Testis (tissue), 3 donors: ENCODE data around the gene CNKSR3. TPM values are rescaled to one million over a fixed set of nuclear protein-coding genes. Genes with fewer than 3 reads are reported as not detected.

ENCODE experiments used
- DNase-seq: peaks from one replicate; pipeline ENCODE4 v3.0.0-alpha.2; 2019
- H3K27ac ChIP-seq, 2 donors: fragments of 200-600 bp; sonication (generic); one replicate each; pipeline ENCODE4 v1.5.1; 2019
- H3K27me3 ChIP-seq: fragments of 200-600 bp; sonication (generic); one replicate; pipeline ENCODE4 v1.5.1; 2019
- H3K36me3 ChIP-seq: fragments of 200-600 bp; sonication (generic); one replicate; pipeline ENCODE4 v1.5.1; 2017; ENCODE audit warnings: low read depth; ENCODE audit errors: missing control alignments
- H3K4me1 ChIP-seq: fragments of 200-600 bp; sonication (generic); one replicate; pipeline ENCODE4 v1.5.1; 2019
- H3K4me3 ChIP-seq, 2 donors: fragments of 200-600 bp; sonication (generic); one replicate each; pipeline ENCODE4 v1.5.1; 2017 to 2019
- H3K9me3 ChIP-seq: fragments of 200-600 bp; sonication (generic); one replicate; pipeline ENCODE4 v1.5.1; 2017
- POLR2A ChIP-seq: fragments of 450-650 bp; IDR thresholded peaks from one replicate; pipeline ENCODE4 v1.6.1; 2017; ENCODE audit warnings: antibody characterized with exemption, mild to moderate bottlenecking, moderate library complexity
- WGBS, 2 donors: methylation state at CpG; one replicate each; pipeline ENCODE4 v1.1.5; 2018; 5-methylcytosine and 5-hydroxymethylcytosine counted together
- intact Hi-C: fragments of 100-400 bp; cut with DNase I; formaldehyde crosslinking; loops from one replicate; pipeline ENCODE4 v1.15.1; 2023; ENCODE audit warnings: low total_unique reads
- polyA plus RNA-seq: library from polyadenylated mRNA; stranded (reverse); fragments of 350-450 nt; fragmentation: Illumina TruSeq; extraction: RNeasy Lipid Tissue Mini Kit (QIAGEN cat#74804); gene quantifications from one replicate; pipeline ENCODE4 v1.2.3, GENCODE V29; 2014; ENCODE audit warnings: low read depth, low replicate concordance; ENCODE audit not compliant: insufficient read depth
- total RNA-seq, 2 donors: library from RNA; depleted of rRNA; stranded (reverse); fragments of >200 nt; gene quantifications; one replicate each; pipeline ENCODE4 v1.2.3, GENCODE V29; 2016
- TF ChIP-seq, protein P1 (sequence below), 3 experiments: fragments of 450-650 bp in 2 of 3; fragments of 200-600 bp in 1 of 3; sonication (generic) in 1 of 3; IDR thresholded peaks; one replicate each; pipeline ENCODE4 v1.5.1; 2016 to 2019; ENCODE audit warnings: antibody characterized with exemption in 3 of 3, mild to moderate bottlenecking in 2 of 3, moderate library complexity in 1 of 3

The CNKSR3 gene
- total and polyA plus RNA-seq, 3 donors from 2014 or later, result 26.0 to 28.7 (median 26.0) TPM

DNA sequence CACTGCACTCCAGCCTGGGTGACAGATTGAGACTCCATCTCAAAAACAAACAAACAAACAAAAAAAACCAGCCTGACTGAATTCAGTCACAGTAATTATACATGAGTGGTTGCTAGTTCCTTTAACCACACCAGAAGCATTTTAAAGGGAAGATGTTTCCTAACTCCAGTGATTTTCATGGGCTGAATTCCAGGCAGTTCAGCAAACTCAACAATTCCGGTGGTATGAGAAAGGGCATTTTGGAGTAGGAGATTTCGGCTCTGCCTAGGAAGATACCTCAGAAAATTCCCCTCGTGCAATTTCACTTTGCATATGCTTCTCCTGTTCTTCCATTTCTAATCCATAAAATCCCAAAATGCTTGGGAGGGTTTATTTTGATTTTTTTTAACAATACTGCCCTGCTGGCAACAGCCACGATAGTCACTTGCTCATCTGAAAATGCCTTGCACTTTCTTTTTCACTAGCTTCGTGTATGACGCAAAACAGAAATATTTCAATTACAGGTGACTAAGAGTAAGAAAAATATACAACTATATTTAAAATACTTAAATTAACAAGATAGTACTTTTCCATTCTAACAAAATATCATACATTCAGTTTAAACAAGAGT lies 105.6 kb downstream of the CNKSR3 start:
- Histone ChIP-seq H3K4me1 (peaks cover 3% of the 10 kb centered on the region), H3K4me3 (no peak overlapping the region), H3K36me3 (no peaks in the 10 kb centered on the region), H3K27me3 (no peaks in the 10 kb centered on the region), H3K9me3 (no peaks in the 10 kb centered on the region), H3K27ac (no peak overlapping the region)
- intact Hi-C loops, result no loop called here
- no peak for DNase-seq
- WGBS, 2 donors, result 76 to 85% methylated on average over 6 of the region's 6 CpGs
- TF ChIP-seq, protein P1, sequence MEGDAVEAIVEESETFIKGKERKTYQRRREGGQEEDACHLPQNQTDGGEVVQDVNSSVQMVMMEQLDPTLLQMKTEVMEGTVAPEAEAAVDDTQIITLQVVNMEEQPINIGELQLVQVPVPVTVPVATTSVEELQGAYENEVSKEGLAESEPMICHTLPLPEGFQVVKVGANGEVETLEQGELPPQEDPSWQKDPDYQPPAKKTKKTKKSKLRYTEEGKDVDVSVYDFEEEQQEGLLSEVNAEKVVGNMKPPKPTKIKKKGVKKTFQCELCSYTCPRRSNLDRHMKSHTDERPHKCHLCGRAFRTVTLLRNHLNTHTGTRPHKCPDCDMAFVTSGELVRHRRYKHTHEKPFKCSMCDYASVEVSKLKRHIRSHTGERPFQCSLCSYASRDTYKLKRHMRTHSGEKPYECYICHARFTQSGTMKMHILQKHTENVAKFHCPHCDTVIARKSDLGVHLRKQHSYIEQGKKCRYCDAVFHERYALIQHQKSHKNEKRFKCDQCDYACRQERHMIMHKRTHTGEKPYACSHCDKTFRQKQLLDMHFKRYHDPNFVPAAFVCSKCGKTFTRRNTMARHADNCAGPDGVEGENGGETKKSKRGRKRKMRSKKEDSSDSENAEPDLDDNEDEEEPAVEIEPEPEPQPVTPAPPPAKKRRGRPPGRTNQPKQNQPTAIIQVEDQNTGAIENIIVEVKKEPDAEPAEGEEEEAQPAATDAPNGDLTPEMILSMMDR (IDR thresholded peaks at IDR 0.05), result no peak
- no peak for TF ChIP-seq POLR2A

DNA sequence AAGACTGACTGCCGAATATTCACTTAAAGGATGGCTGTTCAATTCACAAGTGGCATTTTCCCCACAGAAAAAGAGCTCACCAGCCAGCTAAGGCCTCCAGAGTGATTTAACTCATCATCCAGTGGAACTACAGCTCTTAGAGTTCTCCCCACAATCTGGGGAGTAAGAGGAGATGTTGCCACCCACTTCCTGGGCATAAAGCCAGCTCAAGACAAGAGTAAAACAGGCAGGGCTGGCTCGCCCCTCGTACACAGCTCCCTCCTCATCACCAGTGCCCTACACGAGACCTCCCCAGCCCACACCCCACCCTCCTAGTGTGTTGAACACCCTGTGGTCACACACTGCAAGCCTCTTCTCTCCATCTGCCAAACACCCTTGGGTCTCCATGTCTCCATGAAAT lies 106.7 kb downstream of the CNKSR3 start:
- Histone ChIP-seq H3K27ac (no peak overlapping the region), H3K4me3 (no peak overlapping the region), H3K27me3 (no peaks in the 10 kb centered on the region), H3K9me3 (no peaks in the 10 kb centered on the region), H3K36me3 (no peaks in the 10 kb centered on the region), H3K4me1 (no peaks in the 10 kb centered on the region)
- TF ChIP-seq POLR2A, result no peak
- TF ChIP-seq, protein P1 (IDR thresholded peaks at IDR 0.05), result no peak
- intact Hi-C loops, result no loop called here
- peak; percentile 76 for DNase-seq
- WGBS, 2 donors, result 47 to 64% methylated on average over 4 of the region's 4 CpGs

DNA sequence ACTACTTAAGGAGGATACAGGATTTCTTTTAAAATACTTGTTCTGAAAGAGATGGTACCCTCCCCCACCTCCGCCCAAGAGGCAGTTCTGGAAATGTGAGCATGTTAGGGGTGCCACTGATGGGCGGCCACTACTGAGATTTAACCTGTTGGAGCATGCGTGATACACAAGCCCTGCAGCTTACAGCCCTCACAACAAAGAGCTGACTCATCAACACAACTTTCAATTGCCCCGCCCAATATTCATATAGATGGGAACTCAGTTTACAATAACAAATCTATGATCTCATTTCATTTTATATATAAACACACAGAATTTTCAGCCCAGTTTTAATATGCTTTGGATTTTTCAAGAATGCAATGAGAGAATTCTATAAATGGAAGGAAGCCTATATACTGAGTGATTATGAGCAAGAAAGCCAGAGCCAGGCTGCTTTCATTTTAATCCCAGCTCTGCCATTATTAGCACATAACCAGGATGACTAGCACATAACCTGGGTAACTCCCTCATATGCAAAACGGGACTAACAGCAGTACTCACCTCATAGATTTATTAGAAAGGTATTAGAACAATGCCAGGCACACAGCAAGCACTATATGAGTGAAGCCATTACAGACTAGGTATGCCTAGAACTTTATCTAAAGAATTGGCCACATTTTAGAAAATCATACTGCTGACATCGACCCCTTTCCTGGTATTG lies 108.3 kb downstream of the CNKSR3 start:
- WGBS, 2 donors, result 93 to 95% methylated on average over 6 of the region's 6 CpGs
- no peaks in the 10 kb centered on the region for H3K9me3 ChIP-seq
- no peak for TF ChIP-seq POLR2A
- TF ChIP-seq, protein P1 (IDR thresholded peaks at IDR 0.05), result no peak
- intact Hi-C loops, result no loop called here
- no peak overlapping the region for H3K27ac ChIP-seq
- no peaks in the 10 kb centered on the region for H3K4me1 ChIP-seq
- no peak overlapping the region for H3K4me3 ChIP-seq
- no peaks in the 10 kb centered on the region for H3K36me3 ChIP-seq
- DNase-seq, result no peak
- H3K27me3 ChIP-seq, result no peaks in the 10 kb centered on the region

DNA sequence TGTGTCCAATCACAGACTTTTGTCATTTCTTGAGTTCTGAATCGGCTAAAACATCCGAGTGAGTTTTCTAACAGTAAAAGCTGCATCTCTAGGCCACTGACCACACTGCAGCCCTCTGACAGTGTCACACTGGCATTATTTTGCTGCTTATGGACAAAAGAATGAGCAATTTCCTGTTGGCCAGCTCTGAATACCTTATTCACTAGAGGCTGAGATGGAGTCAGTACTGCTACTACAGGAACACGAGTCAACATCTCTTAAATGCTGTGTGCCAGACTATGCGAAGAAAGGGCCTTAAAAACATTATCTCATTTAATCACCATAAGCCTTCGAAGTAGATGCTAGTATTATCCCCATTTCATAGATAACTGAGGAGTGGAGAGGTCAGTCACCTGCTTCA lies 111.4 kb downstream of the CNKSR3 start:
- no peaks in the 10 kb centered on the region for H3K27me3 ChIP-seq
- intact Hi-C loops, result no loop called here
- H3K27ac ChIP-seq, result no peak overlapping the region
- no peak overlapping the region for H3K4me3 ChIP-seq
- no peak for TF ChIP-seq POLR2A
- TF ChIP-seq, protein P1 (IDR thresholded peaks at IDR 0.05), result no peak
- no peaks in the 10 kb centered on the region for H3K9me3 ChIP-seq
- 88 to 94% methylated on average over 5 of the region's 5 CpGs for WGBS, 2 donors
- H3K36me3 ChIP-seq, result no peaks in the 10 kb centered on the region
- DNase-seq, result no peak
- peaks cover 5% of the 10 kb centered on the region for H3K4me1 ChIP-seq
